ENCODE results near the gene PTPN13.

Gene PTPN13, protein sequence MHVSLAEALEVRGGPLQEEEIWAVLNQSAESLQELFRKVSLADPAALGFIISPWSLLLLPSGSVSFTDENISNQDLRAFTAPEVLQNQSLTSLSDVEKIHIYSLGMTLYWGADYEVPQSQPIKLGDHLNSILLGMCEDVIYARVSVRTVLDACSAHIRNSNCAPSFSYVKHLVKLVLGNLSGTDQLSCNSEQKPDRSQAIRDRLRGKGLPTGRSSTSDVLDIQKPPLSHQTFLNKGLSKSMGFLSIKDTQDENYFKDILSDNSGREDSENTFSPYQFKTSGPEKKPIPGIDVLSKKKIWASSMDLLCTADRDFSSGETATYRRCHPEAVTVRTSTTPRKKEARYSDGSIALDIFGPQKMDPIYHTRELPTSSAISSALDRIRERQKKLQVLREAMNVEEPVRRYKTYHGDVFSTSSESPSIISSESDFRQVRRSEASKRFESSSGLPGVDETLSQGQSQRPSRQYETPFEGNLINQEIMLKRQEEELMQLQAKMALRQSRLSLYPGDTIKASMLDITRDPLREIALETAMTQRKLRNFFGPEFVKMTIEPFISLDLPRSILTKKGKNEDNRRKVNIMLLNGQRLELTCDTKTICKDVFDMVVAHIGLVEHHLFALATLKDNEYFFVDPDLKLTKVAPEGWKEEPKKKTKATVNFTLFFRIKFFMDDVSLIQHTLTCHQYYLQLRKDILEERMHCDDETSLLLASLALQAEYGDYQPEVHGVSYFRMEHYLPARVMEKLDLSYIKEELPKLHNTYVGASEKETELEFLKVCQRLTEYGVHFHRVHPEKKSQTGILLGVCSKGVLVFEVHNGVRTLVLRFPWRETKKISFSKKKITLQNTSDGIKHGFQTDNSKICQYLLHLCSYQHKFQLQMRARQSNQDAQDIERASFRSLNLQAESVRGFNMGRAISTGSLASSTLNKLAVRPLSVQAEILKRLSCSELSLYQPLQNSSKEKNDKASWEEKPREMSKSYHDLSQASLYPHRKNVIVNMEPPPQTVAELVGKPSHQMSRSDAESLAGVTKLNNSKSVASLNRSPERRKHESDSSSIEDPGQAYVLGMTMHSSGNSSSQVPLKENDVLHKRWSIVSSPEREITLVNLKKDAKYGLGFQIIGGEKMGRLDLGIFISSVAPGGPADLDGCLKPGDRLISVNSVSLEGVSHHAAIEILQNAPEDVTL (N-terminal part only)

DNA sequence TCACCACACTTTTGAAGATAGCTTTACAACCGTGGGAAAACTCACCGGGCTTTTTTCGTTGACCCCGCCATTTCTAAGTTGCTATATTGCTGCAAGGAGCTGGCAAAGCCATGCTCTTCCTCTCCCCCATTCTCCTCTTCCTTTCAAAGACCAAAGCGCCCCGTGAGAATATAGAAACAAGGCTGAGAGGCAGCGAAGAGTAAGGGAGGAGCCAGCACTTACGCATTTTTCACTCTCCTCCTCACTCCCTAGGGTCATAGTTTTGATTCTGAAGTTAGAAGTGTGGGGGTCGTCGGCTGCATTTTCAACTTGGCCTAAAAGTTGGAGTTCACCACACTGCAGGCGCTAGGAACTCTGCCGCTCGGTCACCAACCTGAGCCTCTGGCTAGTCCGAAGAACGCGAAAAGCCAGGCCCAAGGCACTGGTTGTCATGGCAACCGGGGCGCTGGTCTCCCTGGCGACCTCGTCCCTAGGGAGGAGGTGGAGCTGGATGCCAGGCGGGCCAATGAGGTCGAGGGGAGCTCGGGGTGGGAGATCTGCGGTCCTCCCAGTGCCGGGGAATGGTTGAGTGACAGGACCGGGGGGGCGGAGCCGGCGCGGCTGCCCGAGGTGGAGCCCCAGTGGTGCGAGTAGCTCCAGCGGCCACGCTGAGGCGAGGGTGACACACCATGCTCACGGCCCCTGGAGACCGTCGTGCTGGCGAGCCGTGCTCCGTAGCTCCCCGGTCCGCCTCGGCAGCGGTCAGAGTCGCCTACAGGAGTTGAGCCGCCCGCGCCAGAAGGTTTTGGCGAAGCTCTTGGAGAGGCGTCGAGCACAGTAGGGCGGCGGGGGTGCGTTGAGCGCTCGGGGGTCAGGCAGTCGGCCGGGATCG, at the start of gene PTPN13:
Gene PTPN13 (plus strand): TSS at position 628 of the 871 bp plus-strand sequence. CDS start 40,942 bp downstream, outside the sequence.
- DNase-seq (ENCODE audit: low read depth in 2 of 2) = peak; percentile 43 to 46

- DNase-seq (ENCODE audit: low read depth in 2 of 2) = no peak
These were observed 47.0 kb upstream of the PTPN13 start for GRCh38 chr4:86547140-86547539.

DNA sequence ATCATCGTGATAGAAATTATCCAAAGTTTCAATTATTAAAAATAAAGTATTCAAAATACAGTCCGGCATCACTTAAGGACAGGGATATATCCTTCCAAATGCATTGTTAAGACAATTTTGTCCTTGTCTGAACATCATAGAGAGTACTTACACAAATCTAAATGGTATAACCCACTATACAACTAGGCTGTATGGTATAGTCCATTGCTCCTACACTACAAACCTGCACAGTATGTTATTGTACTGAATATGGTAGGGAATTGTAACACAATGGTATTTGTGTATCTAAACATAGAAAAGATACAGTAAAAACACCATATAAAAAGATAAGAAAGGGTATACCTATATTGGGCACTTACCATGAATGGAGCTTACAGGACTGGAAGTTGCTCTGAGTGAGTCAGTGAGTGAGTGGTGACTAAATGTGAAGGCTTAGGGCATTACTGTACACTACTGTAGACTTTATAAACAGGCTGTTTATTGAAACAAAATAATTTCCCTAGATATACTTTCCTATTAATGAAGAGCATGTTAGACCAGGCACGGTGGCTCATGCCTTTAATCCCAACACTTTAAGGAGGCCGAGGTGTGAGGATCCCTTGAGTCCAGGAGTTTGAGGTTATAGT, 44.8 kb upstream of the PTPN13 start:
- DNase-seq (ENCODE audit: low read depth in 2 of 2) = no peak

DNA sequence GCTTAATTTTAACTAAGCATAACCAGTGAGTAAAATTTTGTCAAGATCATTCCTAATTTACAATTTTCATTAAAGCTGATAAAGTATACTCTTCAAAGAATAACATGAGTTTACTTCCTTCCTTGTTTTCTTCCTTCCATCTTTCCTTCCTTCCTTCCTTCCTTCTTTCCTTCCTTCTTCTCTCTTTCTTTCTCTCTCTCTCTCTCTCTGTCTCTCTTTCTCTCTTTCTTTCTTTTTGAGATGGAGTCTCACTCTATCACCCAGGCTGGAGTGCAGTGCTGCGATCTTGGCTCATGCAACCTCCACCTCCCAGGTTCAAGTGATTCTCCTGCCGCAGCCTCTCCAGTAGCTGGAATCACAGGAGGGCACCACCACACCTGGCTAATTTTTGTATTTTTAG, 42.7 kb upstream of the PTPN13 start:
- DNase-seq (ENCODE audit: low read depth in 2 of 2) = no peak

DNA sequence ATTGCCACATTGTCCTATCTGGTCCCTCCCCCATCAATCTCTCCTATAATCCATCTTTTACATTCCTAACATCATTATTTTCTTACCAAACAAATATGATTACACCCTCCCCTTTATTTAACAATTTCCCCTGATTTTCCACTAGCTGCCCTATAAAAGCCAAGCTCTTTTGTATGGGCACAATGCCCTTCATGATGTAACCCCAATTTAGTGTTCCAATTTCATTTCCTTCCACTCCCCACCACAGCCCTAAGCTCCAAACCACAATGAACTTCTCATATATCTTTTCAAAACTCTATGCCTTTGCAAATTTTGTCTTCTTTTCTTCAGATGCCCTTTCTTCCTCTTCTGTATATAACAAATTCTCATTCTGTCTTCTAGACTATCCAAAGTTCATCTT, 39.5 kb upstream of the PTPN13 start:
- DNase-seq (ENCODE audit: low read depth in 2 of 2) = no peak

DNA sequence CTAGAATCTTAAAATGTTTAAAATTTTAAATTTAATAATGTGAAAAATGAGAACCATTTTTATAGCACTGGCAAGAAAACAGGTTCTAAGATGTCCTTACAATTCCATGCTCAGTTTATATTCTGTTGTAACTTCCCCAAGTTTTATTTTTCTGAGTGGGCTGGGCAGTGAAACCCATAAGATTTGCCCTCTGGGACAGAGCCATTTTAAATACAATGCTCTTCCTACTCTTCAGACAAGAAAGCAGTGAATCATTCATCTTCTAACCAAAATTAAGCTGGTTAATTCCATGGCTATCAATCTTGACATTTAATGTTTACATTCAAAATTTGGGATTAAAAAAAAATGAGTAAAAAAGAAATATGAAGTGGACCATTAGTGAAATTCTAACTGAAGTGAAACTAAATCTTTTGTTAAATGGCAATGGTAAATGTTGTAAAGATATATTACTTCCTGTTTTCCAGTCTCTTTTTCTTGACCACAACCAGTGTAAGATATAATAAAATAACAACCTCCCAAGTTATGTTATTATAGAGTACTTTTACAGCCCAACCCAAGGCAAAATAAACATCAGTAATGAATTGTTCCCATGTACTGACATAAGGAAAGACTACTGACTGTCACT, 37.2 kb upstream of the PTPN13 start:
- DNase-seq (ENCODE audit: low read depth in 2 of 2) = no peak

GRCh38 chr4:86557526-86557925, 36.6 kb upstream of the PTPN13 start:
- no peak for DNase-seq (ENCODE audit: low read depth in 2 of 2)

DNA sequence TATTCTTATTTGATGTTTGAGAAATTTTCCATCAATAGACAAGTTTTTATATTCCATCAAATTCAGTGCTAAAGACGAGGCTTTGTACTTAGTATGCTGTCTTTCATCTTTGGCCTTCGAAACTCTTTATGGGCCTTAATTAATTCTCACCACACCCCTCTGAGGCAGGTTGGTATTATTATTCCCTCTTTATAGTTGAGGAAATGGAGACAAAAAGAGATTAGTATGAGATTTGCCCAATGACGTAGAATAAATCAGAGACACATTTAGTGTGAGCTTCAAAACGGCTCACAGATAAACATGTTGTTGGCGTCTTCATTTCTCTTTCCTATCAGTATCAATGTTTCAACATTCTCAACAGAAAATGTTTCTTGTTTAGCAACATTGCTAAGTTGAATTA, 35.9 kb upstream of the PTPN13 start:
- no peak for DNase-seq (ENCODE audit: low read depth in 2 of 2)

- DNase-seq (ENCODE audit: low read depth in 2 of 2) = no peak
These were observed 35.3 kb upstream of the PTPN13 start for GRCh38 chr4:86558797-86559196.

- no peak for DNase-seq (ENCODE audit: low read depth in 2 of 2)
These were observed 33.7 kb upstream of the PTPN13 start for GRCh38 chr4:86560447-86560846.

- no peak for DNase-seq (ENCODE audit: low read depth in 2 of 2)
These were observed 32.9 kb upstream of the PTPN13 start for GRCh38 chr4:86561256-86561655.

DNA sequence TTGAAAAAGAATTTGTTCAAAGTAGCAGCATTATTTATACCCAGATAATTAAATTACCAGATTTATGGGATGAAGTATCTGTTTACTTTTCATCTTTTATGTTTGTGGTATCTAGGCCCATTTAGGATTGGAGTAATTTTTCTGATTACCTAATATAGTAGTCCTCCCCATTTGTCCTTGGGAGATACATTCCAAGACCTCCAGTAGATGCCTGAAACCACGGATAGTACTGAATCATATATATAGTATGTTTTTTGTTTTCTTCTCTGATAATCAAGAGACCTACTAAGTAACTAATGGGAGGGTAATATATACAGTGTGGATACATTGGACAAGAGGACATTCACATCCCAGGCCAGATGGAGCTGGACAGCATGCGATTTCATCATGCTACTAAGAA, 30.7 kb upstream of the PTPN13 start:
- DNase-seq (ENCODE audit: low read depth in 2 of 2) = no peak

DNA sequence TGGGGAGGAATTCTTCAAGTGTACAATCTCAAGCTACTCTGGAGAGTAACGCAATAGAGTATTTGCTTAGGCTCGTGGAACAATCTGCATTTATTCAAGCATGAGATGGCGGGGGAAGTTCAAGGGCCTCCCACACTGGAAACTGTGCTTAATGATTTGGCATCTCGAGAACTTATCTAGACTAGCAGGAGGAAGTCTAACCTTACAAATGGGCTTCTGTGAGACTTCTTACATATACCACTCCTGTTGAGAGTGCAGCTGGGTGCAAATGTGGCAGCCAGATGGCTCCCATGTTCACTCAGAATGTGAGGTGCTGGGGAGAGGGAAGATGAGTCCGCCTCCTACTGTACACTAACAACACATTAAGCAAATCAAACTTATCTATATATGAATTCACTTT, 29.3 kb upstream of the PTPN13 start:
- no peak for DNase-seq (ENCODE audit: low read depth in 2 of 2)

DNA sequence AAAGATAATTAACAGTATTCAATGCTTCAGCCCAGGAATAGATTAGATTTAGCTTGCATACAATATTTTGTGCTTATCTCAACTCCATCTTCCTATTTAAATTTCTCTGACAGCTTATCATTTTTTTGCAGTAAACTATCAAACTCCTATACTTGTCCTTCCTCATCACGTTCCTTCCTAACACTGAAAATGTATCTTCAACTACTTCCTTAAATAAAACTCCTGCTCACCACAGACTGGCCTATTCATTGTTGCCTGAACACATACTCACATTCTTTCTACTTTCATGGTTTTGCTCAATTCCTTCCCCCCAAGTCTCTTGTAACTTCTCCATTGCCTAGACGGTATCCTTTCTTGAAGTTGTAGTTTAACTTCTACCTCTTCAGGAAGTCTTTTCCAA, 28.5 kb upstream of the PTPN13 start:
- no peak for DNase-seq (ENCODE audit: low read depth in 2 of 2)

DNA sequence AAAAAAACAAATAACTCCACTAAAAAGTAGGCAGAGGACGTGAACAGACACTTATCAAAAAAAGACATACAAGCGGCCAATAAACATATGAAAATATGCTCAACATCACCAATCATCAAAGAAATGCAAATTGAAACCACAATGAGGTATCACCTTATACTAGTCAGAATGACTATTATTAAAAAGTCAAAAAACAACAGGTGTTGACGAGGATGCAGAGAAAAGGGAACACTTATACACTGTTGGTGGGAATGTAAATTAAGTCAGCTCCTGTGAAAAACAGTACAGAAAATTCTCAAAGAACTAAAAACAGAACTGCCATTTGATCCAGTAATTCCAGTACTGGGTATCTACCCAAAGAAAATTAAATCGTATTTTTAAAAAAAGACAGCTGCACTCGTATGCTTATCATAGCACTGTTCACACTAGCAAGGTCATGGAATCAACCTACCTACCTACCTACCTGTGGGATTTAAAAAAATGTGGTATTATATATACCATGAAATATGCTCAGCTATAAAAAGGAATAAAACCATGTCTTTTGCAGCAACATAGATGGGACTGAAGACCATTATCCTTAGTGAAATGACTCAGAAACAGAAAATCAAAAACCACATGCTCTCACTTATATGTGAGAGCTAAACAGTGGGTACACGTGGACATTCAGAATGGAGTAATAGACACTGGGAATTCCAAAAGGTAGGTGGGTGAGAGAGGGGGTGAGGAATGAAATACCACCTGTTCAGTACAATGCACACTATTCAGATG, 24.8 kb upstream of the PTPN13 start:
- DNase-seq (ENCODE audit: low read depth in 2 of 2) = no peak

DNA sequence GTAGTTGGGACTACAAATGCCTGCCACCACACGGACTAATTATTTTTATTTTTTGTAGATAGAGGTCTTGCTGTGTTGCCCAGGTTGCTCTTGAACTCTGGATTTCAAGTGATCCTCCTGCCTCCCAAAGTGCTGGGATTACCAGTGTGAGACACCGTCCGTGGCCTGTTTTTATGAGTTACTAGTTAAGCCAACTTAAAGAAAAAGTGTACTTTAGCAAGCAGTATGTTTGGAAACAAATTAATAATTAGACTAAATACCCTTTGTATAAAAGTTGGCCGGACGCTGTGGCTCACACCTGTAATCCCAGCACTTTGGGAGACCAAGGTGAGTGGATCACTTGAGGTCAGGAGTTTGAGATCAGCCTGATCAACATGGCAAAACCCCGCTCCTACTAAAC, 14.2 kb upstream of the PTPN13 start:
- no peak for DNase-seq (ENCODE audit: low read depth in 2 of 2)

GRCh38 chr4:86582410-86582809, 11.7 kb upstream of the PTPN13 start:
- no peak for DNase-seq (ENCODE audit: low read depth in 2 of 2)

GRCh38 chr4:86586160-86586572, 7.9 kb upstream of the PTPN13 start:
- DNase-seq (ENCODE audit: low read depth in 2 of 2) = no peak

- DNase-seq (ENCODE audit: low read depth in 2 of 2) = no peak
These were observed 7.3 kb upstream of the PTPN13 start for GRCh38 chr4:86586626-86587380.
